Measurements from ENCODE around the gene MX1.

Gene MX1, protein sequence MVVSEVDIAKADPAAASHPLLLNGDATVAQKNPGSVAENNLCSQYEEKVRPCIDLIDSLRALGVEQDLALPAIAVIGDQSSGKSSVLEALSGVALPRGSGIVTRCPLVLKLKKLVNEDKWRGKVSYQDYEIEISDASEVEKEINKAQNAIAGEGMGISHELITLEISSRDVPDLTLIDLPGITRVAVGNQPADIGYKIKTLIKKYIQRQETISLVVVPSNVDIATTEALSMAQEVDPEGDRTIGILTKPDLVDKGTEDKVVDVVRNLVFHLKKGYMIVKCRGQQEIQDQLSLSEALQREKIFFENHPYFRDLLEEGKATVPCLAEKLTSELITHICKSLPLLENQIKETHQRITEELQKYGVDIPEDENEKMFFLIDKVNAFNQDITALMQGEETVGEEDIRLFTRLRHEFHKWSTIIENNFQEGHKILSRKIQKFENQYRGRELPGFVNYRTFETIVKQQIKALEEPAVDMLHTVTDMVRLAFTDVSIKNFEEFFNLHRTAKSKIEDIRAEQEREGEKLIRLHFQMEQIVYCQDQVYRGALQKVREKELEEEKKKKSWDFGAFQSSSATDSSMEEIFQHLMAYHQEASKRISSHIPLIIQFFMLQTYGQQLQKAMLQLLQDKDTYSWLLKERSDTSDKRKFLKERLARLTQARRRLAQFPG

DNA sequence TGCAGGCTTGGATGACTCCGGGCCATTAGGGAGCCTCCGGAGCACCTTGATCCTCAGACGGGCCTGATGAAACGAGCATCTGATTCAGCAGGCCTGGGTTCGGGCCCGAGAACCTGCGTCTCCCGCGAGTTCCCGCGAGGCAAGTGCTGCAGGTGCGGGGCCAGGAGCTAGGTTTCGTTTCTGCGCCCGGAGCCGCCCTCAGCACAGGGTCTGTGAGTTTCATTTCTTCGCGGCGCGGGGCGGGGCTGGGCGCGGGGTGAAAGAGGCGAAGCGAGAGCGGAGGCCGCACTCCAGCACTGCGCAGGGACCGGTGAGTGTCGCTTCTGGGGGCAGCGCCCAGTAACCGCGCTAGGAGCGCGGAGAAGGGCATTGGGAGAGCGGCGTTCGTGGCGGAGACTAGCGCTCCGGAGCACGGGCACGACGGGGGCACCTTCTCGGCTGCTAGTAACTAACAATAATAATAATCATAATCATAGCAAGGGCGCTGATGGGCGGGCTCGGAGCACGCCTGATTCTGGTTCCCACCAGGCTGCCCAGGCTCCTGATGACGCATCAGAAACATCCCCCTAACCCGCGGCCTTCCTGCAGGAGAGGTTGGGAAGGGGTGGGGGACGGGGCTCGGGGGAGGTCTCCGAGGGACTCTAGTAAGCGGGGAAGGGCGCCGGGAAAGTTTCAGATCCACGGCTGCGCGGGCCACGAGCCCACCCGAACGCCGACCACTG is at the start of gene MX1:
Gene MX1, plus strand, starts transcription at position 286 of the 722 bp plus-strand sequence. CDS start 5,832 bp downstream, outside the sequence.
- DNase-seq: no peak

DNA sequence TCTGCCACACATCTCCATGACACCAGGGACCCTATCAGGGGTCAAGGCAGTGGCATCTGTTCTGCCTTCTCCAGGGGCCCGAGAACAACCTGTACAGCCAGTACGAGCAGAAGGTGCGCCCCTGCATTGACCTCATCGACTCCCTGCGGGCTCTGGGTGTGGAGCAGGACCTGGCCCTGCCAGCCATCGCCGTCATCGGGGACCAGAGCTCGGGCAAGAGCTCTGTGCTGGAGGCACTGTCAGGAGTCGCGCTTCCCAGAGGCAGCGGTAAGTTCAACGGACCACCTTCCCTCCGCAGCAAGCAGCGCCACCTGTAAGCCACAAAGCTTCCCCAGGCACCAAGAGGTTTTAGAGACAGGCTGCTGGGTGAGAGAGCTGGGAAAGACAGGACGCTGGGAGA is 48.3 kb upstream of the MX1 start:
- DNase-seq: no peak

DNA sequence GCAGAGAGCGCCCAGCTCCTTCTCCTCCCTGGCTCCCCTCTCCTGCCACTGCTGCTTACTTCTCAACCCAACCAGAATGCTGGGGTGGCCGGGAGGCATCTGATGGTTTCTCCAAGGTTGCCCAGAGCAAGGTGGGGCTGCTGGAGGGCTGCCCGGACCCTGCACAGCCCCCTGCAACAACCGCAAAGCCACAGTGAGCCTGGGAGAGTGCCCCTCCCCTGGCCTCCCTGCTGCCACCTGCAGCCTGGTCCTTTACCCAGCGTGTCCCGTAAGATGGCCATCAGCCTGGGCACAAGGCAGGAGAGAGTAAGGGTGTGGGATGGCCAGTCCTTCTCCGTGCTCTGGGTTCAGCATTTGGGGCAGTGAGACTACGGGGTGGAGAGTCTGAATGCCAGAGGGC is 47.2 kb upstream of the MX1 start:
- no peak for DNase-seq

DNA sequence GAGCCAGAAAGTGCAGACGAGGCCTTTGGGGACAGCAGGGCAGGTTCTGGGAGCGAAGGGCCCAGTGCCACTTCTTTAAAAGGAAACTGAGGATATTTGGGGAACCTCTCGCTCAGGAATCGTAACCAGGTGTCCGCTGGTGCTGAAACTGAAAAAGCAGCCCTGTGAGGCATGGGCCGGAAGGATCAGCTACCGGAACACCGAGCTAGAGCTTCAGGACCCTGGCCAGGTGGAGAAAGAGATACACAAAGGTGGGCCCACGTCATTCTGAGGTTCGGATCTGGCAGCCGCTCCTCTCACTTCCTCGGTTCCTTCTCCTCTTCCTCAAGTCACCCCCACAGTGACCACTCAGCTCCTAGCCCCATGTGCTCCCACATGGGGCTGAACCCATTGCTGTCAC is 46.1 kb upstream of the MX1 start:
- no peak for DNase-seq

DNA sequence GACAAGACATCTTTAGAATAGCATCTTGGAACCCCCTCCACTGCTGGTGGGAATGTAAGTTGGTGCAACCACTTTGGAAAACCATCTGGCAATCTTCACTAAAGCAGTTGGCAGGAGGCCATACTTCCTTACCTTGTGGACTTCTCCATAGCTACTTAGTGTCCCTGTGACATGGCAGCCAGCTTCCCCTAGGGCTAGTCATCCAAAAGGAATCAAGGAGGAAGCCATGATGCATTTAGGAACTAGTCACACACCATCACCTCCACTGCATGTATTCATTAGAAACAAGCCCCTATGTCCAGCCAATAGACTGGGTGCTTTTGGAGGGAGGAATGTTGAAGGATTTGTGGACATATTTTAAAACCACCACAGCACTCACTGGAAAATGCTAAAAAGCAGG is 44.3 kb upstream of the MX1 start:
- DNase-seq: no peak

DNA sequence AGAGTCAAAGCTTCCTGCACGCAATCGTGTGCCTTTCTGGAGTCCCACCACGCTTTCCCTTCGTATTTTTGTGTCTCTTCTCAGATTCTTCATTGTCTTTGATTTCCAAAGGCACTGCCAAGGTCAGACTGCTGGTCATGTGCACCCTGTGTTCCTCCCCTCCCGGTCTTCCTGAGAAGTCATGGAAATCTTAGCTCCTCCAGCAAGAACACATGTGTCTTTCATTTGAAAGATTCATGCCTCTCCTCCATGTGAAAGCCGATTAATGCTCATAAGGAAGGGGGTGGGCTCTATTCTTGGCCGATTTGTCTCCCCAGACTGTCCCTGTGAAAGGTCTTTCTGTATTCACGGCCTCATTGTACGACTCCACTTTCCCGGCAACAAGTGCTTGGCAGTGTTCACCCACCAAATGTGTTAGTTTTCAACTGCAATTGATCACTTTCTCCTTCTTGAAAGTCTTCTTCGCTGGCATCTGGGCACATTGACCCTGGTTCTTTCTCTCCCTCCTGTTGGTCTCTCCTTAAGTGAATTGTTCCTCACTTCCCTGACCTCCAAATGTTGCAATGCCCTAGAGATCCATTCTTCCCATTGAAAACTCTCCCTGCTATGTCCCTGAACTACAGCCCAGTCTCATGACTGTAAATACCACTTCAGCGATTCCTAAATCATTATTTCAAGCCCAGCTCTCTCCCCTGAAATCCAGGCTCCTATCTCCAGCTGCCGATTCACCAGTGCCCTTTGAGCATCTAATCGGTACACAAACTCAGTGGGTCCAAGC is 38.8 kb upstream of the MX1 start:
- no peak for DNase-seq

DNA sequence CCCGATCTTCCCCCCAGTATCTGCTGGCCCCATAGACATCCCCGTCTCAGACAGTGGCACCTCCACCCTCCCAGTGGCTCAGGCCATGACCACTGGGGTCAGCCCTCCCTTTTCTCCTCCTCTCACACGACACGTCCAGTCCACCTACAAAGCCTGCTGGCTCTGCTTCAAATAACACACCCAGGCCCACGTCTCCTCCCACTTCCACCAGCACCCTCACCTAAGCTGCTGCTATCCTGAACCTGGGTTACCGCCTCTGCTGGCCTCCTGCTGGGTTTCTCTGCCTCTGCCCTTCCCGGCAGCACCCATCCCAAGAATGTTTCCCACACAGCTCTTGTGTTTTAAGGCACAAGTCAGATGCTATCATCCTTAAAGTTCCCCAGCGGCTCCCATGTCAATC is 38.2 kb upstream of the MX1 start:
- no peak for DNase-seq

DNA sequence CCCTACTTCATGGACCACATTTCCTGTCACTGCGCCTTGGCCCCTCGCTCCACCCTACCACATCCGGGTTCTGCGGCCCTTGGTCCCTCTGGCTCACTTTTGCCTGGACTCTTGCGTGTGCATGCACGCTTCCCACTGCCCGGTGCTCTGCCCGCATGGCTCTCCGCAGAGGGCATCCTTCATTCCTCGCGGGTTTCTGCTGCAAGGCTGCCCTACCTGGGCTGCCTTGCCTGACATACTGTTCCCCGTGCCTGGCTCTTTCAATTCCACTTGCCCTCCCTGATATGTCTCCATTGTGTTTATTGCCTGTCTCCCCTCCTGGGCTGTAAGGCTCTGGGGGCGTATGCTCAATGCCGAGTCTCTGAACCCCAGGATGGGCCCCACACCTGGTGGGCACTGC is 37.8 kb upstream of the MX1 start:
- DNase-seq: no peak

DNA sequence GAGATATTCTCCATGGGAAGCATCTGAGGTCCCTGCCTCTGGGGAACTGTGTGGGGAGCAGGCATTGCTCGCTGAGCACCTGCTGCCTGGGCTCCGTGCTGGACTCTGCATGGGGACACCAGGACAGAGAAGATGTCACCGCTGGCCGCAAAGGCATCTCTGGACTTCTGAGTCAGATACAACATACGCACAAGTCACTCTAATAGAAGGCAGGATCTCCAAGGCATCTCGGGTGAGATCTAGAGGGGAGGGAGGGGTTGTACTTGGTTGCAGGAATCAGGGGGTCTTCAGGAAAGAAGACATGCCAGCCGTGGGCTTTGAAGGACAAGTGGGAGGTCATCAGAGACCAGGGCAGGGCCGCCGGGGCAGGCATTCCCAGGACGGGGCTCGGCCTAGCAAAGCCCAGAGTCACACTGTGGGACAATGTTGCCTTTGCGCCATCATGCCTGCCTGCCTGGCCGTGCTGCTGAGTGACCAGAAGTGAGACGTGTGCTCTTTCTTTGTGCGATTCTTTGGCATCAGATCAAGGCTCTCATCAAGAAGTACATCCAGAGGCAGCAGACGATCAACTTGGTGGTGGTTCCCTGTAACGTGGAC is 35.9 kb upstream of the MX1 start:
- DNase-seq: no peak

DNA sequence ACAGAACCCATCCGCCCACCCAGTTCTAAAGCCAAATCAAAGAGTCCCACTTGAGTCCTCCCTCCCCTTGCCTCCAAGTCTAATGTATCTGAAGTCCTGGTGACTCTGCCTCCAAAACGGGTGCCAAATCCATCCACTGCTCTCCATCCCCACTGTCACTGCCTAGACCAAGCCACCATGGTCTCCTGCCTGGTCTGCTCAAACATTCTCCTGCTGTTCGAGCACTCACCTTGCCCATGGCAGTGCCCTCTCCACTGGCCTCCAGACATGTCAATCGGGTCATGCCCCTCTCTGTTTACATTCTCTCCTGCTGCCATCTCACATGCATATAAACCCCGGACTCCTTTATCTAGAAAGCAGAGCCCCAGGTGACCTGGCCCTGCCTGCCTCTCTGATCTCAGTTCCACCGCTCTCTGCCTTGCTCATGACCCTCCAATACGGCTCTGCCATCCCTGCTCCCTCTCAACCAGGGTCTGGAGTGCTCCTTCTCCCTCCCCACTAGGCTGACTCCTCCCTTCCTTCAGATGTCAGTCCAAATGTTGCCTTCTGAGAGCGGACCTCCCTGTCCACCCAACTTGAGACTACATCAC is 32.1 kb upstream of the MX1 start:
- DNase-seq: no peak

DNA sequence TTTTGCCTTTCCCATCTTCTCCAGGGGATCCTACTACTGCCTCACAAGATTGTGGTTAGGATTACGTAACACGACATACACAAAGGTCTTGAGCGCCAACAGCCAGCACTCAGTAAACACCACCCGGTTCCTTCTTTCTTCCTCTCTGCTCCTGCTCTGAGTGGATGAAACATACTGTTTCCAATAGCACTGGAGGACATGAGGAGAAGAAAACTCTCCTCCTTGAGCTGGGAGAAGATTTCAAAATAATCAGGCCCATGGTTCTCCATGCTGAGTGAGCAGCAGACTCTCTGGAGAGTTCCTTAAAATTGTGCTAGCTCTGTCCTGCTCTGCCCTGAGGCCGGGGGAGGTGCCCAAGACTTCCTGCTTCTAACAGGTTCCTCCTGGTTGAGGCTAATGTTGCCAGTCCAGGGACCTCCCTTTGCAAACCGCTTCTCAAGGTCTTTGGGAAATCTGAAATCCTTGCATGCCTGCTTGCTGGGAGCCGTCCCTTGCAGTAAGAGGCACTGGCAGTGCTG is 29.4 kb upstream of the MX1 start:
- no peak for DNase-seq

DNA sequence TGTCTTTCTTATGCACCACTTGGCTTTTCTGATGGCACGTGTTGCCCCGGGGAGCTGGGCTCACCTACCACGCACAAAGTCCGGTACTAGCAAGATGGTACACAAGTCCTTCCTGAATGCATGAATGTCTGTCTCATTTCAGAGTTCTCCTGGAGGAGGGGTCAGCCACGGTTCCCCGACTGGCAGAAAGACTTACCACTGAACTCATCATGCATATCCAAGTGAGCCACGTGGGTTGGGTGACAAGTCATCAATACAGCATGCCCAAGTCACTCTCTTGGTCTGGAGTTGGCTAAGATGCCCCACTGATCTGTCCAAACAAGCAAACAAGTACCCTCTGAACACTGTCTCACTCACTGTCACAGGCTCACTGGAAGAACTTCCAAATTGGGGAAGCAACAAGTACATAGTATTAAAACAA is 28.6 kb upstream of the MX1 start:
- DNase-seq: no peak

DNA sequence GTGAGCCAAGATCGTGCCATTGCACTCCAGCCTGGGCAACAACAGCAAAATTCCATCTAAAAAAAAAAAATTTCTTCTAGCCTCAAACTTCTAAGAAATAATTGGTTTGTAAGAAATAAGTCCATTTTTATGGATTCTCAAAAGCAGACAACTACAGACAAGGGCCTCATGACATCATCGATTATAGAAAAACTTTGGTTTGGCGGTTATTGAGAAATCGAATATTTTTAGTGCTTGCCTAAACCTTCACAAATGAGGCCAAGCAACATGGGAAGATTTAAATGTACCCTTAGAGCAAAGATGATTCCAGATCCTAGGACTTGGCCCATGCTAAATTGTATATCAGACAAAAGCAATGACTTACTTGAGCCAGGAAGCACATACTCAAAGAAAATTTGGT is 27.8 kb upstream of the MX1 start:
- no peak for DNase-seq

DNA sequence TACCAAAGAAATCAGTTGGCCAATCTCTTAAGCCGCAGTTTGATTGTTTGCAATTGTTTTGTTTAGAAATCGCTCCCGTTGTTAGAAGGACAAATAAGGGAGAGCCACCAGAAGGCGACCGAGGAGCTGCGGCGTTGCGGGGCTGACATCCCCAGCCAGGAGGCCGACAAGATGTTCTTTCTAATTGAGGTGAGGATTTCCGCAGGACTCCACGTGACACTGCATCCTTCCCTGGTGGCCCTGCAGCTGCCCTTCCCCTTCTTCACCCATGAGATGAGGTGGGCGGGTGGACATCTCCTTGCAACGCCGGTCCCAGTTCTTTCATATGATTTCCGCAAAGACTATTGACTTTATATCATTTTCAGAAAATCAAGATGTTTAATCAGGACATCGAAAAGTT is 27.2 kb upstream of the MX1 start:
- no peak for DNase-seq

DNA sequence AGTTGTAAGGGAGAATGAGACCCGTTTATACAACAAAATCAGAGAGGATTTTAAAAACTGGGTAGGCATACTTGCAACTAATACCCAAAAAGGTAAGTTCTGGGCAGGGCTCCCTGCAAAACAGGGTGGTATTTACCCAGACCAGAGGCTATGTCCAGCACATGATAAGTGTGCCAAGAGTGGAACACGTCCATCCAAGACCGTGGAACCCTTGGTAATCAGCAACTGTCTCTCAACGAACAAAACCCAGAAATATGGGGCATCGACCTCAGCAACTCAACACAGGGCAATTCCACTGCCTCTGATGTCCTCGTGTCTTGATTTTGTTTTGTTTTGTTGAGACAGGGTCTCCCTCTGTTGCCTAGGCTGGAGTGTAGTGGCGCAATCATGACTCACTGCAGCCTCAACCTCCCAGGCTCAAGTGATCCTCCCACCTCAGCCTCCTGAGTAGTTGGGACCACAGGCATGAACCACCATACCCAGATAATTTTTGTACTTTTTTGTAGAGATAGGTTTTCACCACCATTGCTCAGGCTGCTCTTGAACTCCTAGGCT is 26.7 kb upstream of the MX1 start:
- no peak for DNase-seq

DNA sequence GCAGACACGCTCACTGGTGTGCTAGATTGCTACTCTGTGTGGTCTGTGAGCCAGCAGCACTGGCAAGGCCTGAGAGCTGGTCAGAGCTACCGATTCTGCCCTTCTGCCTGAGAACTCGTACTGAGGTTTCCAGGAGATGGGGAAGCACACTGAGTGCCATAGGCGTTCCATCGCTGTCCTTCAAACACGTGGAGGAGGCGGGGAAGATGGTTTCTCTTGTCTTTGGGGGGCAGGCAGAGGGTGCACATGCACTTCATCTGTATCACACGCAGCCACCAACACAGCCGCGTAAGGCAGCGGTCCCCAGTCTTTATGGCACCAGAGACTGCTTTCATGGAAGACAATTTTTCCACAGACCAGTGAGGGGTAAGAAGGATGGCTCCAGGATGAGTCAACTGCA is 23.8 kb upstream of the MX1 start:
- no peak for DNase-seq

DNA sequence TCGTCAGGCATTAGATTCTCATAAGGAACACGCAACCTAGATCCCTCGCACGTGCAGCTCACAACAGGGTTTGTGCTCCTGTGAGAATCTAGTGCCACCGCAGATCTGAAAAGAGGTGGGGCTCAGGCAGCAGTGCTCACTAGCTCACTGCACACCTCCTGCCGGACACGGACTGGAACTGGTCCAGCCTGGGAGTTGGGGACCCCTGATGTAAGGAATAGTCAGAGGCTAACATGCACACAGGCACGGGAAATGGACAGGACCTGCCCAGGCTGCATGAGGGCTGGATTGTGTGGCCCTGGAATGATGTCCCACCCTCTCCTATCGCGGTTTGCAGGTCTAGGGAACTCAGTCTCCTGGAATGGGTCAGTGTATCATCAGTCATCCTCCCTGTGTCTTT is 23.2 kb upstream of the MX1 start:
- DNase-seq: no peak

DNA sequence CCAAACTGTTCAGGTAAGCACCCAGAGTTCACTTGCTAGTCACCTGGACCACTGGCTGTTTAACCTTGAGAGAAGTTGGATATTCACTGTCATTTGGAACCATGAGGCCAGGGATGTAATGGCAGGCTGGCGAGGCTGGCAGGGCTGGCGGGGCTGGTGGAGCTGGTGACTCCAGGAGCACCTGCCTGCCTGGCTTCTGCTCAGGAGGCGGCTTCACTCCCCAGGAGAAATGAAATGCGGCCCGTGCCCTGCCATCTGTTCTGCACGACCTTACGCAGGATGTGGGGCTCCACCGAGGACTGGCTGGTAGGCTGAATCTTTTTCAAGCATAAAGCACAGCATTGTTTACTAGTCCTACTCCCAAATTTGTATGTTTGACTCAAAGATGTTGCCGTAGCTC is 22.7 kb upstream of the MX1 start:
- no peak for DNase-seq

DNA sequence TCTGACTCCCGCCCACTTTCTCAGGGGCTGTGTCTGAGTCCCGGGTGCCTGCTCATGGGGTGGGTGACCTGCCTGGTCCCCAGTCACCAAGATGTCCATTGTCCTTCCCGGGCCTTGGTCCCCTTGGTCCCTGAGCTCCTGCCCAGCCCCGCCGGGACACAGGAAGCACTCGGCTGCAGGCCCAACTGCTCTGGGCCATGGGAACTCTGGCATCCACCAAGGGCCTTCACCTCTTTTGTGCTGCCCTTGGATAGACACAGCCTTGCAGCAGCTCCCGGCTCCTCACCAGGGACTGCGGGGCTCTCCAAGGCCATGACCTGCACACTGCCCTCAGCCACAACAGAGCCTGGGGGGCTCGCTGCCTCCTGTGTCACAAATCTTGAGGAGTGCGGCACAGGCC is 22.1 kb upstream of the MX1 start:
- DNase-seq: no peak

DNA sequence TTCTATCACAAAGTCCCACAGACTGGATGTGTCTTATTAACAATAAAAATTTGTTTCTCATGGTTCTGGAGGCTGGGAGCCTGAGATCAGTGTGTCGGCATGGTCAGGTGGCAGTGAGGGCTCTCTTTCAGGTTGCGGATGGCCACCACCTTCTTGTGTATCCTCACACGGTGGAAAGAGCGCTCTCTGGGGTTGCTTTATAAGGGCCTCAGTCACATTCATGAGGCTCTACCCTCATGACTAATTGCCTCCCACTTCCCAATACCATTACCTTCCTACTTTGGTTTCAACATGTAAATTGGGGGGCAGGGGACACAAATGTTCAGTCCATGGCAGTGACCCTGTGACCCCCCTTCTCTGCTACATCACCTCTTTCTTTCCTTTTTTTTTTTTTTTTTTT is 20.7 kb upstream of the MX1 start:
- DNase-seq: no peak

DNA sequence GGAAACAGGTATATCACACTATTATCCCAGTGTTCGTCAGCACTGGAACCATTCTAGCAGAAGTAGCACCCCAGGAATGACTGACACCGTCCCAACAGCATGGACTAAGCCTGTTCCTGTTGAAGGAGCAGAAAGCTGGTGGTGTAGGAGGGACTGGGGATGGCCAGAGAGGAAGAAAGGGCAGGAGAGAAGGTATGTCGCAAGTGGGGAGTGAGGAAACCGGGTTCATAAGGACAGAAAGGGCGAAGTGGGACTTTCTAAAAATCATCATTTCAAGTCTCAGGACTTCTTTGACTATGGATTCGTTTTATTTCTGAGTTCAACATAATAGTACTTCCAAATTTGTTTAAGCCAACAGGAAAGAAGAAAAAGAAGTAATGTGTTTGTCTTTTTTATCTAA is 19.7 kb upstream of the MX1 start:
- DNase-seq: no peak

Measured in NCI-H446 (cell line).